Ecto neural progenitor cell (in vitro differentiated cells): ENCODE results near the gene FAM9C.
"Not testable (repeated sequence)": the region's sequence is repeated elsewhere in the genome, so short reads cannot be mapped to it uniquely, and the experiment has no call there.

Source experiments
- DNase-seq: peaks from one replicate; pipeline ENCODE4 v3.0.0-alpha.2; 2018; ENCODE audit warnings: low spot score

FAM9C gene

DNA sequence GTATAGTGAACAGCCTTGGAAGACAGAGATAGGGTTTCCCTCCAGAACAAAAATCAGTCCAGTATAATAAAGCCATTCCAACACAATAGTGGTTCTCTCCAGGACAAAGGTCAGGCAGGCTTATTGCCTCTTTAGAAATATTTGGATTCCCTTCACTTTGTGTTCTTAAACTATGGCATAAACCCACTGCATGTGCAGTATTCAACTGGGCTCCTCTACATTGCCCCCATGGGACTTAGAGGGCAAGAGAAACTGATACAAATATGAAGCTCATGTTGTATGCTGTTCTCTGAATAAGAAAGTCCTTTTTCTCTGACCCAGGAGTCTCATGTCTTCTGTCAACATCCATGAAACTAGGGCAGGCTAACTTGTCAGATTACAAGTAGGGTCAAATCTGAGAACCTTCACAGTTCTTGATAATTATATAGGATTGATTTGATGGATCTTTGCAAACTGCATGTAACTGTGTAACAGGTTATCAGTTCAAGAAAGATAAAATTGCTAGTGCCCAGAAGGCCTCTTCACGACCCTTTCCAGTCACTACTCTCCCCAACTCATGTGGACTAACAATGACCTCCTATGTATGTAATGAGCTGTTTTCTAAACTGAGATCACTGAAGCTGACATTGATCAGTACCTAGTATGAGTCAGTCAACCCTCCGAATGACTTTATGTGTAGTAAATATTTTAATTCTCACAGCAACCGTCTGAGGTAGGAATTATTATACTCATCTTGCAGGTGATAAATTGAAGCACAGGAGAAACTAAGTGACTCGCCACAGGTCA lies 31.9 kb upstream of the FAM9C start:
- no peak for DNase-seq

GRCh38 chrX:13074297-13075262 lies 30.2 kb upstream of the FAM9C start:
- DNase-seq: no peak

DNA sequence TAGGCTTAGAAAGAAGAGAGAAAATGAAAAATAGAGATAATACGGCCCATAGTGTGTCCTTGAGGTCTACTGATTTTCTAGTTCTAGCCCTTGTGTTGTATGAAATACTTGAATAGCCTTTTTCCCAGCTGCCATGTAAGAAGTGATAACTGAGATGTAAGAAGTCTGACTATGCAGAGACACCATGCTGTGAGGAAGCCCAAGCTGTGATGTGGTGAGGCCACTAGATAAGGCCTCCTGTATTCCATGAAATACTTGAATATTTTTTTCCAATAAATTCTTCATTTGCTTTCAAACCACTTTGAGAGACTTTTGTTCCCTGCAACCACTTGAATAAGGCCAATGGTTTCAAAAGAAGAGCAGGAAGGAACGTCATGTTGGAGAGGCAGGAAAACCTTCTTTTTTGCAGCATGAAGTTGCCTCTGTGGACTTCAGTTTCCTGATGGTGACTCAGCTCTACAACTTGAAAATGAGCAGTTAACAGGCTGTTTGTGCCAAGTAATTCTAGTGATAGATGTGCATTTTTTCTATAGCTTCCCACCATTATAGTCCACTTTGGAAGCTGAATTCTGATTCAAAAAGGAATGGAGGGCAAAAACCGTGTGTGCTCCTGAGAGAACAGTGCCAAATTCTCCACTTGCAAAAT lies 25.5 kb upstream of the FAM9C start:
- DNase-seq: no peak

- DNase-seq: no peak
These were observed 24.2 kb upstream of the FAM9C start for GRCh38 chrX:13068651-13069050.

GRCh38 chrX:13067773-13068172 lies 23.4 kb upstream of the FAM9C start:
- no peak for DNase-seq

DNA sequence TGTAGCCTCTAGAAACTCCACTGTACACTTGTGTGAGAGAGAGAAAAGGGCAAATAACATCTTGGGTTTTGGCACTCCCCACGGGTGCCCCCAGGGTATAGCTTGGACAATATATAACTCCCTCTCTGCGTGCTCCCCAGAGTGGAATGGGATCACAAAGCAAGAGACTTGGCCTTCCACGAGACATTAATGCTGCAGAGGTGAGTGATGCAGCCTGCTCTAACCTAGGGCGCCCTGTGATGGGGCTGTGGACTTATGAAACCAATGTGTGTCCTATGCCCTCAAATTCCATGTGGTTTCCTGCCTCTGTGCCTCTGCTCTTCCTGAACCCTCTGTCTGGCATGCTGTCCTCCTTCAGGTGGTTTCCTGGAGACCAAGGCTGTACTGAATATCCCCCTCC lies 22.0 kb upstream of the FAM9C start:
- no peak for DNase-seq

DNA sequence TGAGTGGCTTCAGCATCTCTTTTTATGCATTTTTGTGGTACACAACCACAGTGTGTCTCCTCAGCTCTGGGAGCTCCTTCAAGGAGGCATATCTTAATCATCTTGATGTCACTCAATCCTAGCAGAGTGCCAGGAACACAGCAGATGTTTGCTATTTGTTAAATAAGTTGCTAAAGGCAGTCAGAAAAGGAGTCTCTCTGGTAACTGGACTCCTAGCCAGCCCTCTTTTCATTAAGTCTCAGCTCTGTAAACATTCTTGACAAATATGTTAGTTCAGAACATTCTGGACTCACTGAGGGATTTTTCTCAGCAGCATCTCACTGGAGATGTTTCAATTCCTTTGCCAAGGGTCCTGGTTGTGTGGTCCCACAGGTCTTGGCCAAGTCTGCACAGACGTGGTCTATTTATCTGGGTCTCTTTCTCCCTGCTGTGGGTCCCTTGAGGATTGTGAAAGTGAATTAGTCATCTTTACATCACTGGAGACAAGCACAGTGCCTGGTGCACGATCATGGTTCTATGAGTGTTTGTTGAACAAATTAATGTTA lies 20.3 kb upstream of the FAM9C start:
- DNase-seq: no peak

GRCh38 chrX:13063124-13063523 lies 18.7 kb upstream of the FAM9C start:
- DNase-seq: not testable (repeated sequence)

- DNase-seq: not testable (repeated sequence)
These were observed 17.9 kb upstream of the FAM9C start for GRCh38 chrX:13062331-13062730.

DNA sequence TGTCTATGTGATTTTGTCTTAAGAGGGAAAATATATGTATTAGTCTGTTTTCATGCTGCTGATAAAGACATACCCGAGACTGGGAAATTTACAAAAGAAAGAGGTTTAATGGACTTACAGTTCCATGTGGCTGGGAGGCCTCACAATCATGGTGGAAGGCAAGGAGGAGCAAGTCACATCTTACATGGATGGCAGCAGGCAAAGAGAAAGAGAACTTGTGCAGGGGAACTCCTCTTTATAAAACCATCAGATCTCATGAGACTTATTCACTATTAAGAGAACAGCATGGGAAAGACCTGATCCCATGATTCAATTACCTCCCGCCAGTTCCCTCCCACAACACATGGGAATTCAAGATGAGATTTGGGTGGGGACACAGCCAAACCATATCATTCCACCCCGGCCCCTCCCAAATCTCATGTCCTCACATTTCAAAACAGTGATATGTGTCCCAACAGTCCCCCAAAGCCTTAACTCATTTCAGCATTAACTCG lies 16.8 kb upstream of the FAM9C start:
- not testable (repeated sequence) for DNase-seq

DNA sequence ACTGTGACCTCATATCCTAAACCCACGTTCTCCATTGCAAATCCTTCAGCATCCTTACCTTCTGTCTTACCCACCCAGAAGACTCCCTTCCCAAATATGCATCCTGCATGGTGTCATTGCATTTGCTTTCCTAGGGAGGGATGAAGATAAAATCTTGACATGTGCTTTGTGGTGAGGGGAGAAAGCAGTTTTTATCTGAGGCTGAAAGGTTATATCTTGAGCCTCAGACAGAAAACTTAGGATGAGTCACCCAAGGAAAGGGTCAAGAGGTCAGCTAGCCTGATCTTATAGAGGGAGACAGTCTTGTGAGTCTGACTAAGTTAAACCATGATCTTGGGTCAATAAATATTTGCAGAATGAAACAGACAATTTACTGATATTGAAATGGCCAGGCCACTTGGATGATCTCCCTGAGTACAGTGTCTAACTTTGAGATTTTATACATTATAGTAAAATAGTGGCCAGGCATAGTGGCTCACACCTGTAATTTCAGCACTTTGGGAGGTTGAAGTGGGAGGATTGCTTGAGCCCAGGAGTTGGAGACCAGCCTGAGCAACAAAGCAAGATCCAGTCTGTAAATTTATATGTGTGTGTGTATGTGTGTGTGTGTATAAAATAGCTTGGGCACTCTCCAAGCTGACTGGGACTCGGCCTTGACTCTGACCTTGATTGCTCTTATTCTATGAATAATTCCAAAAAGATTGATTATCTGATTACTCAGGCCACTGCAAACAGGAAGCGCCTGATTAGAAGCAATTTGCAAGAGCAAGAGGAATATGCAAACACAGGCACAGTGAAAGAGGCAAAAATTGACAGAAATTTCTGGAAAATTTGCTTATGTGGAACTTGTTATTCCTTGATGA lies 15.4 kb upstream of the FAM9C start:
- DNase-seq: no peak

DNA sequence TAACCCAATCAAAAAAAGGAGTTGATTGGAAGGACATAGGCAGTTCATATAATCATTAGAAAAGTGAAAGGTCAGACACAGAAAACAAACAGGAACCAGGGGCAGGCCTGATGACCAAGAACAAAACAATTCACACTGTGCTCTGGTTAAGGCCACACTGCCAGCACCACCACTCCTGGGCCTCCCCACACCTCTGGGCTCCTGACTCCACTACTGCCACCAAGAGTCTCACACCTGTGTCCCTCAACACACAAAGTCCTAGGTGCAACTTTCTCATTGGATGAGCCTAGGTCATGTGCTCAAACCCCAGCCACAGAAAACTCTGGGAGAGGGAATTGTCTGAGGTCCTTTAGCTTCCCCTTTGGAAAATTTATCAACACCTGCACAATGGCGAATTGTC lies 11.1 kb upstream of the FAM9C start:
- no peak for DNase-seq

DNA sequence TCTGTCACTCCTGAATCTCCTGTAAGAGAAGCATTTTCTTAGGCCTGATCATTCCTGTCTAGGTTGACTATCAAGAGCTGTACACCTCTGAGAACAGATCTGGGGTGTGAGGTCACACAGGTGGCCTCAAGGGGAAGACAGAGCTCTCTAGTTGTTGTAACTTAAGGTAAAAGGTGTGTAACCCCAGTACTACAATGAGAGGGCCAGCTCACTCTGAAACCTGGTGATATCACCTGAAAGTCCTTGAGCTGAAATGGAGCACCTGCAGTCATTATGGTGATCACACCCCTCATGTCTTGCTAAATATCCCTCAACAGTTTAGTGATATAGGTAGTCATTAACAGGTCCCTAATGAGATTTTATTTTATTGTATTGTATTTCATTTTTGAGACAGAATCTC lies 8.8 kb upstream of the FAM9C start:
- DNase-seq: no peak

- no peak for DNase-seq
These were observed 7.2 kb upstream of the FAM9C start for GRCh38 chrX:13051529-13052172.

DNA sequence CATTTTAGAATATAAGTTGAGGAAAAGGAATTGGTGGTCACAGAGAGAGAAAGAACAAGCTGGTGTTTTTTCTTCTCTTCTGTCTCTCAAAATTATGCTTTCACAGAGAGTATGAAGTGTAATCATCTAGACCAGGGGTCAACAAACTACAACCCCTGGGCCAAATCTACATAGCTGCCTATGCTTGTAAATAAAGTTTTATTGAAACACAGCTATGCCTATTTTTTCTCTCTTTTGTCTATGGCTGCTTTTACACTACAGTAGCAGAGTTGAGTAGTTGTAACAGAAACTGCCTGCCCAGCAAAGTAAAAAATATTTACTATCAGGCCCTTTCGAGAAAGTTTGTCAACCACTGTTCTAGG lies 6.7 kb upstream of the FAM9C start:
- no peak for DNase-seq

DNA sequence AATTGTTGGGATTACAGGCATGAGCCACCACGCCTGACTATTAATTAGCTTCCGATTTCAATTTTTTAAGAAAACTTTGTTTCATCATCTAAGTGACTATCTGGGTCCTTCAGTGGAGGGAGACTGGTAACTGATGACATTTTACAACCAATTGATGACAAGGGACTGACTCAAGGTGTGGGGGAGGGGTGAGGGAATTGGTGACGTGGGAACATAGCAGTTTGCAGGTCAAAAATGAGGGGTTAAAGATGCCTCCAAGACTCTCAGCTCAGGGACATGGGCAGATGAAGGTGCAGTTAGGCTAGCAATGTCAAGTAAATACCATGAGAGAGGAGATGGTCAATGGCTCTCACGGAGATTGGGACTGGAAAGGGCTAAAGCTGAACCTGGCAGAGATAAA lies 5.7 kb upstream of the FAM9C start:
- DNase-seq: no peak

GRCh38 chrX:13048280-13048679 lies 3.9 kb upstream of the FAM9C start:
- no peak for DNase-seq

DNA sequence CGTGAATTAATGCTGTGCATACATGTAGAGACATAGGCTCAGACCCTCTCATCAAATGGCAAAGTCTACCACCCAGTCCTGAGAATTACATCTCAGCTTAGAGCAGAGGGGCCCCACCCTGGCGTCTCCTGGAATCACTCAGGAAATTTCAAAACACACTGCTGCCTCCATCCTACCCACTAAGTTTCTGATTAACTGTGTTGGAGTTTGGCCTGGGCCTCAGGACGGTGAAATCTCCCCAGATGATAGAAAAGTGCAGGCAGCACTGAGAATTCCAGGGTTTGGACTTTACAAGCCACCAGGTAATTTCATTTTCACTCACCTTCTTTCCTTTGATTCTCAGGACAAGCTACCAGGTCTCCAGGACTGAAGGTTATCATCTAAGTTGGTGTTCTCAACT lies 3.3 kb upstream of the FAM9C start:
- DNase-seq: no peak

GRCh38 chrX:13046141-13046855 lies 1.9 kb upstream of the FAM9C start:
- DNase-seq: no peak

GRCh38 chrX:13043938-13044337 lies 482 bp downstream of the FAM9C start:
- DNase-seq: no peak
